Measurements from ENCODE around the gene CHST9. TPM values are rescaled to one million over a fixed set of nuclear protein-coding genes. Genes with fewer than 3 reads are reported as not detected.
"Not testable (repeated sequence)": the region's sequence is repeated elsewhere in the genome, so short reads cannot be mapped to it uniquely, and the experiment has no call there.

CHST9 gene
- total RNA-seq, 1 experiment from 2014 or later, result not detected

DNA sequence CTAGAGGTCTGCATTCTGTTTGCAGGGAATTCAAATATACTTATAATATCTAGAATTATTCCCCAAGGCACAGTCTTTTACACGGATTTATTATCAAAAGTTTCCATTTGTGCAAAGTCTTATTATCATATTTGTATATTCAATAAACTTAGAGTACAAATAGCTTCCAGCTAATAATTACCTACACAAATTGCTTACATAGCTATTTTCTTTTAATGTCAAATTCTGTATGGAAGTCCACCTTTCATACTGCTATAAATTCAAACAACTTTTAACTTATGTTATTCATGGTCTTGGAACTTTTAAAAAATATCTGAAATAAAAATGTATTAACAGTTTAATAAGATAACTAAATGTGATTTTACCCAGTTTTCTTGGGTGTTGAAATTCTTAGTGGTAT, 13.1 kb downstream of the CHST9 start:
- DNase-seq (ENCODE audit: low read depth), result no peak

DNA sequence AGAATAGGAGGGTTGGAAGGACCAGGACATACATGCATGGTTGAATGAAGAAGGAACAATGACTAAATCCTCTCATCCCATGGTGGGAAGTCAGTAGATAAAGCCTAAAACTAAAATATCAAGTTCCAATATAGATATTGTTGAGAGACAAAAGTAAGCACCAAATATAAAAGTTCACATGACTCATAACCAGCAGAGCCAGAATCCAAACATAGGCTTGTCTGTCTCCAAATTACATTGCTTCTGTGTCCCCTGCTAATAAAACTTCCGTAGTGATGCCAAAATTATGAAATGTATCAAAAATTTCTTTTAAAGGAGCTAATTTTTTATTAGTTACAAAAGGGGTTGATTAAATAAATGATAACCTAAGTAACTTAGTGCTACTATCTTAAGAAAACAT, 19.7 kb downstream of the CHST9 start:
- DNase-seq (ENCODE audit: low read depth), result no peak

DNA sequence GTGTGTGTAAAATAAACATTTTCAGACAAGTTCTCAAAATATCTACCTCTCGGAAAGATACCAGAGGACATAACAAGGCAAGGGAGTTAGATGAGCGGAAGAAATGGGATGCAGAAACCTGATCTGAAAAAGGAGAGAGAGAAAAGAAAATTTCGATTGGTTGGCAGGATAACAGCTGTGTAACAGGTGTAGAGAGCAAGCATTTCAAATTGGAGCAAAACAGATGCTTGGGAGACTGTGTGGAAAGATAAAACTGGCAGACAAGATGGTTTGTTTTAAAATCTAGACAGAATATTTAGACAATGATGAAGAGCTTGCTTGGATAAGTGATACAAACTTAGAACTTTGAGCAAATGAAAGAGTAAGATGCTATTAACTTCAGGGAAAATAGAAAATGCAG, 20.2 kb downstream of the CHST9 start:
- no peak for DNase-seq (ENCODE audit: low read depth)

DNA sequence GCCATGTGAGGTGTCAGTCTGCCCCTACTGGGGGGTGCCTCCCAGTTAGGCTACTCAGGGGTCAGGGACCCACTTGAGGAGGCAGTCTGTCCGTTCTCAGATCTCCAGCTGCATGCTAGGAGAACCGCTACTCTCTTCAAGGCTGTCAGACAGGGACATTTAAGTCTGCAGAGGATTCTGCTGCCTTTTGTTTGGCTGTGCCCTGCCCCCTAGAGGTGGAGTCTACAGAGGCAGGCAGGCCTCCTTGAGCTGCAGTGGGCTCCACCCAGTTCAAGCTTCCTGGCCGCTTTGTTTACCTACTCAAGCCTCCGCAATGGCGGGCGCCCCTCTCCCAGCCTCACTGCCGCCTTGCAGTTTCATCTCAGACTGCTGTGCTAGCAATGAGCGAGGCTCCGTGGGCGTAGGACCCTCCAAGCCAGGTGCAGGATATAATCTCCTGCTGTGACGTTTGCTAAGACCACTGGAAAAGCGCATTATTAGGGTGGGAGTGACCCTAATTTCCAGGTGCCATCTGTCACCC, 21.9 kb downstream of the CHST9 start:
- not testable (repeated sequence) for DNase-seq (ENCODE audit: low read depth)

DNA sequence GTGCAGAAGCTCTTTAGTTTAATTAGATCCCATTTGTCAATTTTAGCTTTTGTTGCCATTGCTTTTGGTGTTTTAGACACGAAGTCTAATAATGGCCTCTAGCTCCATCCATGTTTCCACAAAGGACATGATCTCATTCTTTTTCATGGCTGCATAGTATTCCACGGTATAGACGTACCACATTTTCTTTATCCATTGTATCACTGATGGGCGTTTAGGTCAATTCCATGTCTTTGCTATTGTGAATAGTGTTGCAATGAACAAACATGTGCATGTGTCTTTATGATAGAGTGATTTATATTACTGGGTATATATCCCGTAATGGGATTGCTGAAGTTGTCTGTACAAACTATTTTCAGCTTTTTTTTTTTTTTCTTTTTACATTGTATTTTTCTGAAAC, 35.9 kb downstream of the CHST9 start:
- DNase-seq (ENCODE audit: low read depth), result not testable (repeated sequence)

DNA sequence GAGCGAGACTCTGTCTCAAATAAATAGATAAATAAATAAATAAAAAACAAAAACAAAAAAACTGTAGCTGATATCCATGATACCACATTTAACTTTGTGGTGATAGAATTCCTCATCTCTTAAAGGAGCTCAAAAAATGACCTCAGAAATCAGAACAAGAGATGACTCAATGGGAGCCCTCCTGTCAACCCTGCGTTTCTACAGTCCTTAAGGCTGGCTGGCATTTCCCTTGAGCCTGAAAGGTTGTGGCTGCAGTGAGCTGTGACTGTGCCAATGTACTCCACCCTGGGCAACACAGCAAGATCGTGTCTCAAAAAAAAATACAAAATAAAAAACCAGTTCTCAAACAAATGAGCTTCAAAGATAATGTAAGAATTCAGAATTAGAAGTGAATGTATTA, 40.4 kb downstream of the CHST9 start:
- no peak for DNase-seq (ENCODE audit: low read depth)

DNA sequence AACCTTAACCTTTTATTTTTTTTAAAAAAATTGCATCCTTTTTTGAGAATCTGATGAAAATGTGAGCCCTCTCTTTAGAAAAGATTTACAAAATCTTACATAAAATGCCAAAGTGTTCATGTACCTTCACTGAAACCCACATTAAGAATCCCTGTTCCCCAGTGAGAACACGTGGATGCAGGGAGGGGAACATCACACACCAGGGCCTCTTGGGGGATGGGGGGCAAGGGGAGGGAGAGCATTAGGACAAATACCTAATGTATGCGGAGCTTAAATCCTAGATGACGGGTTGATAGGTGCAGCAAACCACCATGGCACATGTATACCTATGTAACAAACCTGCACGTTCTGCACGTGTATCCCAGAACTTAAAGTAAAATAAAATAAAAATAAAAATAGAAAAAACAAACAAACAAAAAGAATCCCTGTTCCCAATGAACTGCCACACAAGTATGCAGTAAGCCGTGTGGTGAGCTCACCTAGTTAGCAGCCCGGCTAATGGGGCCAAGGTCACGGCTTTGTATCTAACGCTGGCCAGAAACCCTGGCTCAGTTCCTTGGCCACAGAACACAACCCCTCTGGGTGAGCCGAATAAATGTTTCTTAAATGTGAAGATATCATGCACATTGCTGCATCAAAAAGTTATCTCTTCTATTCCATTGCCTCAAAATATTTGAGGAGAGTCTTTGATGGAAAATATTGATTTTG, 41.4 kb downstream of the CHST9 start:
- no peak for DNase-seq (ENCODE audit: low read depth)

DNA sequence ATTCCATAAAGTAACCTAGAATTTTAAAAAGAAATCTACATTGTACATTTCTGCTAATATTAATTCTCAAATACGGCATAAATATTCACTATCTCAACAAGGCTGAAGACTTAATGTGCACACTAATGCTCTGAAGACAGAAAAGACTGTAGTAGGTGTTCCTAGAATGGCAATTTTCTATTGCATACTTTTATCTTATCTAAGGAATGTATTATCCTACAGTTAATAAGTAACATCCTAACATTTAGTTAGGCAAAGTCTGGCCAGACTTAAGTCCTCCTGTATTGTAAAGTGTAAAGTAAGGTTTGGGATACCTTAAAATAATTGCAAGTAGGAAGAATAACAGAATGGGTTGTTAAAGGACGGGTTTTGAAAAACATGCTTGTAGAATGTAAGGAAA, 42.2 kb downstream of the CHST9 start:
- DNase-seq (ENCODE audit: low read depth), result no peak

DNA sequence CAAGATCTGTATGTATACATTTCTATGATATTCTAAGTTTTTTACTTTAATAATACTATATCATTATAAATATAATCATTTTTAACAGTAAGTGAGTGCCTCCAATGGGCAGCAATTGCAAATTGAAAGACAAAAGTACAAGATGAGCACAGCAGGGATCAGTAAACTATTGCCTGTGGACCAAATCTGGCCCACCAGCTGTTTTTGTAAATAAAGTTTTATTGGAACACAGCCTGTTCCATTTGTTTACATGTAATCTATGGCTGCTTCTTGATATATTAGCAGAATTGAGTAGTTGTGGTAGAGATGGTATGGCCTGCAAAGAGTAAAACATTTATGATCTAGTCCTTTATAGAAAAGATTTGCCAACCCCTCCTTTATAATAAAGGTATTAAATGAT, 43.2 kb downstream of the CHST9 start:
- no peak for DNase-seq (ENCODE audit: low read depth)

DNA sequence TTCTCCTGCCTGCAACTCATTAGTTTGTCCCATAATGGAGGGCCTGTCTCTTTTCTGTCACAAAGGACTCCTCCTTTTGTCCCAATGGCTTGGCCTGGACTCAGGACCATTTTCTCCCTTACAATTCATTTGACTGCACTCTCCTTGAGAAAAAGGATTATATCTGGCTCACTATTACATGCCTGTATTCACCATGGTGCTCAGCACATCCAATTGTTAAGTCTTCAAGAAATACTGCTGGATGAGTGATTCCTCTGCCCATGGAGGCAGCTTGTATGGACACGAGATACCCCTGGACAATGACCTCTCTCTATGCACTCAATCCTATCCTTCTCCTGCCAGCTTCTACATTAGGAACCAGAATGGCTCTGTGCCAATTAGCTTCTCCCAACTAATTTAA, 47.0 kb downstream of the CHST9 start:
- no peak for DNase-seq (ENCODE audit: low read depth)

DNA sequence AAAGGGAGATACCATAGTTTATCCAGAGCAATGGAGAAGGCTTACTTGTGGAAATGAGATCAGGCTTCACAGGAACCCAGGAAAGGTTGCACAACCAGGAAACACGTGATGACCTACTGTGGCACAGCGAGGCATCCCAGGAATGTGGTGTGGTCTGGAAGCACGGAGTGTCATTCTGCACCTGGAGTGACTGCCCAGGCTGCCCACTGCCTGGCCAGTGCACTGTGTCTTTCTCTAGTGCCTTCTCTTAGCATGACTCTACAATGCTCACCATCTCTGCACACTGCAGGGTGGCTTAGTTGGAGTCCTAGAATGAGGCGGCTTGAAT, 48.9 kb downstream of the CHST9 start:
- DNase-seq (ENCODE audit: low read depth), result peak; percentile 12

DNA sequence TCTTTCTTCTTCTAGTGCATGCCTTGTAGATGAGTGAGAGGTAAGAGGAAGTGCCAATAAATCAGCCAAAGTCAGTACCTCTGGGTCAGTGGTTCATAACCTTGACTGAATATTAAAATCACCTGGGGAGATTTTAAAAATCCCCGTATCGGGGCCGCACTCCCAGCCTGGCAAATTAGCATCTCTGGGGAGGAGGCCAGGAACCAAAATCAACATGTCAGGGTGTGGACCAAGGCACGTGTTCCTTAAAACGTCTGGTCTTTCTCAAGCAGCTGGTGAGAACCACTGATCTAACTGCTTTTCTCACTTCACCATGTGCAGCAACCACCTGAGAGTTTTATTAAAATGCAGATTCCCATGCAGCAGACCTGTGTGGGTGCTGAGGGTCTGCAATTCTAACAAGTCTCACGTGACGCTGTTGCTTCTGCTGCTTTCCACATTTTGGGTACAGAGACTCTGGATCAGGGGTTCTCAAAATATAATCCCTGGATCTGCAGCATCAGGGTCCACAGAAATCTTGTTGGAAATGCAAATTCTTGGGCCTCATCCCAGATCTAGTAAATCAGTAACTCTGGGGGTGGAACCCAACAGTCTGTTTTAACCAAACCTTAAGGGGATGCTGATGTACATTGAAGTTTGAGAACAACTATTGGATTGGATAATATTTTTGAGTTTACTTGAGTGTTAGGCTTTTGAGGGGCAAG, 49.5 kb downstream of the CHST9 start:
- DNase-seq (ENCODE audit: low read depth), result no peak

DNA sequence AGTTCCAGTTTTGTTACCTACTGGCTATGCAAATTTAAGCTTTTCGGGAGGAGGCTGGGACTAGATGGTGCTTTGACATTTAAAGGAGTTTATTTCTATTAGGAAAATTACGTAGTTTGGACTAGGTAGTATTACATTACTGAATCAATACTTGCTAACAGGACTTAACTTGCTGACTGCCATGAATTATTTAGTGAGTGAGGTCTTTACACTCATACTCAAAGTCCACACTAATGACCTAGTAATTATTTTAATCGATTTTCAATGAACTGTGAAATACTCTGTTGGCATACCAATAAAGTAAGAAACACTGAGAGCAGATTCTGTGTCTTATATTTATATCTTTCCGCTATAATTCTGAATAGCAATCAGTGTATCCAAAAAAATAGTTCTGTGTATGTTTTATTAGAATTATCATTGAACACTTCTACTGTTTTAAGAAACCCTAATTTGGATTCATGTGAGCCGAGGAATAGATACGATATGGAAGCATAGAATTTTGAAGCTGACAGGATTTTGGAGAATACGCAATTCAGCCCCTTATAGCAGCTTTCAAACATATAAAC, 55.0 kb downstream of the CHST9 start:
- DNase-seq (ENCODE audit: low read depth), result no peak

DNA sequence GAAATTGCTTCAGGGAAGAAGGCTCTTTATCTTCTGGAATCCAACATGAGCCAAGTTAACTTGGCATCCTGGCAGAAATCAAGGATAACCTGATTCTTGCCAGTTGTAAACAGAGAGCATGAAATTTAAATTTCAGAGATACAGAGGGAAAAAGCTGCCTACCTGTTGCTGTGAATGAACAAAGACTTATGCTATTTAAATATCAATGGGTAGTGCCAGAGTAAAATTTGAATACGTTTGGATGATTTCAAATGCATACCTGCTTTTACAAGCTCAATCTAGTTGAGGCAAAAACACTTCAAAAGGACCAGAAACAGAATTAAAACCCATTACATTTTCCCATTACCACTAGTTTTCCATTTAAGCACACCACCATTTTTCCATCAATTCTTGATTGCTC, 60.9 kb downstream of the CHST9 start:
- no peak for DNase-seq (ENCODE audit: low read depth)

DNA sequence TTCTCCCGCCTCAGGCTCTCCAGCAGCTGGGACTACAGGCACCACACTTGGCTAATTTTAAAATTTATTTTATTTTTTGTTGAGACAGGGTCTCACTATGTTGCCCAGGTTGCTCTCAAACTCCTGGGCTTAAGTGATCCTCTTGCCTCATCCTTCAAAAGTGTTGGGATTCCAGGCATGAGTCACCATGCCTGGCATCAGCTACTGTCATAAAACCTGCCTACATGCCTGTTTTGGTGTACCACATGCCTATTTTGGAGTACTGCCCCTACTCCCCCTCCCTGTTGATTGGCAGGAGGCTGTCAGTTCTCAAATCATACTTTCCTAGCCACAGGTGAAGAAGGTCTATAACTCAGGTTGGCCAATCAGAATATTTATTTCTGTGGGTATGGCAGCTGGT, 64.0 kb downstream of the CHST9 start:
- no peak for DNase-seq (ENCODE audit: low read depth)

DNA sequence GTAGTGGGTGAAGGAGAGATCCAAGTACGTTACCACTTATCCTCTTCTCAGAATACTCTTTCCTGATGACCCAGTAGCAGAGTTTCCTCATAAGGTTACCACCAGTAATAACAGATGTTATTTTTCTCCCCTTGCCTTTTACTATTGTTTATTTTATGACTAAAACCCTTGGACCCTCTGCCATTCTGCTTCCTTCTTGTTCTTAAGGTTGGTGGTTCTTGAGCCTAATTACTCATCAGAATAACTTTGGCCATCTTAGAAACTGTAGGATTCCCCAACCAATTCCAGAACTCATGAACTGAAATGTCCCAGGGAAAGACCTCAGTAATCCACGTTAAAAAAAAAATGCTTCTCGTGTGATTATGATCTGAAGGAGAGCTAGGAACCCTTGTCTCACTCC, 64.9 kb downstream of the CHST9 start:
- DNase-seq (ENCODE audit: low read depth), result no peak

DNA sequence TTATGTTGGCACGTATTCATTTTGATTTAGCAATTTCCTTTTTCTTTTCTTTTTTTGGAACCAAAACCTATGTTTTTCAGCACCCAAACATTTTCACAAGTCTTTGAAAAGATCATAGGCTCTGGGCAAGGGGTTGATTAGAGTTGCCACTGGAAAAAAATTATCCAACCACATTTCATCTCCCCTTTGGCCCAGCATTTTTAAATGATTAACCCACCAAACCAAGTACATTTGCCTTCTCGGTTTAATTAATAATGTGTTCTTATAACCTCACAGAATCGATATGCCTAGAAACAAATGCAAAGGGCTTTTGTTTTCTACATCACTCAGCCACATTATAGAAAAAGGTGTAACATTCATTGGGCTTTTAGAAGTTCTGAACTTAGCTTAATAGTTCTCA, 66.1 kb downstream of the CHST9 start:
- no peak for DNase-seq (ENCODE audit: low read depth)

DNA sequence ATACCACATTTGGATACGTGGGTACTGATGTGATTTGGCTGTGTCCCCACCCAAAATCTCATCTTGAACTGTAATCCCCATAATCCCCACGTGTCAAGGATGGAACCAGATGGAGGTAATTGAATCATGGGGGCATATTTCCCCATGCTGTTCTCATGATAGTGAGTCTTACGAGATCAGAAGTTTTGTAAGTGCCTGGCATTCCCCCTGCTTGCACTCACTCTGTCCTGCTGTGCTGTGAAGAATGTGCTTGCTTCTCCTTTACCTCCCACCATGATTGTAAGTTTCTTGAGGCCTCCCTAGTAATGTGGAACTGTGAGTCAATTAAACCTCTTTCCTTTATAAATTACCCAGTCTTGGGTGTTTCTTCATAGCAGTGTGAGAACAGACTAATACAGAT, 70.3 kb downstream of the CHST9 start:
- no peak for DNase-seq (ENCODE audit: low read depth)

DNA sequence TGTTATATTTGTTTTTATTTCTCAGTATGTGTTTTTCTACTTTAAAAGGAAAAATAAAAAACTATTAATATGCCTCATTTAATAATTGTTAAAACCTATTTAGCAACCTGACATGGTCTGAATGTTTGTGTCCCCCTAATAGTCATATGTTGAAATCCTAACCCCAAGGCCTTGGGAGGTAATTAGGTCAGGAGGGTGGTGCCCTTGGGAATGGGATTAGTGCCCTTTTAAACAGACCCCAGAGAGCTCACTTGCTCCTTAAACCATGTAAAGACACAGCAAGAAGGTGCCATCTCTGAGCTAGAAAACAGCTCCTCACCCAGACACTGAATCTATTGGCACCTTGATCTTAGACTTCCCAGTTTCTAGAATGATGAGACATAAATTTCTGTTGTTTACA, 71.8 kb downstream of the CHST9 start:
- no peak for DNase-seq (ENCODE audit: low read depth)

DNA sequence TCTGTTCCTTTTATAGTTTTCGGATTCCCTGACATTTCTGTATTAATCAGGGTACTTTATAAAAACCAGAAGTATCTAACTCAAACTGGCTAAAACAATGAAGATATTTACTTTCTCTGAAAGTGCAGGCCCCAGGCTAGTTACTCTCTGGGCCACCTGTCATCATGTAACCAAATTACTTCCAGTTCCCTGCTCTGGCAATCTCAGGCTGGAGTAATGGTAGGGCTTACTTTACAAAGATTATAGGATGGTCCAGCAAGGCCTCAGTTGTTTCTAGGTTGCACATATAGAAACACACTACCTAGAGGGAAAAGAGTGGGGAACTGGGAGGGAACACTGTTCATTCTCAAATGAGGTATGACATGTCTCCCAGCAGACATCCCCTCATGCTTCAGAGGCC, 74.8 kb downstream of the CHST9 start:
- no peak for DNase-seq (ENCODE audit: low read depth)

DNA sequence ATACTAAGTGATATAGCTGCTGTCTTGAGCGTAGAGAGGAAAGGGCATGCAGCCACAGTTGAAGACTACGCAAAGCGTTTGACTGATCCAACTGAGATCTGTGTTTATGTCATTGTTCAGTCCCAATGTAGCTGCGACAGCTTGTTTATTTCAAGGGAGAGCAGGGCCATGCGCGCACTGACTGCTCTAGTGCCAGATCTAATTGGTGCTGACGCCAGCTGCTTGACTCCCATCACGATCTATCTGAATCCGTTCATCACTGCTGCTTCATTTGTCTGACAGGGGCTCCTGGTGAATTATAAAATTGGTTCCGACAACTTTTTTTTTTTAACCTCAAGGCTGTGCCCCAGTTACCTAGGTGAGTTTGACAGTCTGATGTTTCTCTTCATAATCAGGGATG, 75.7 kb downstream of the CHST9 start:
- DNase-seq (ENCODE audit: low read depth), result no peak

DNA sequence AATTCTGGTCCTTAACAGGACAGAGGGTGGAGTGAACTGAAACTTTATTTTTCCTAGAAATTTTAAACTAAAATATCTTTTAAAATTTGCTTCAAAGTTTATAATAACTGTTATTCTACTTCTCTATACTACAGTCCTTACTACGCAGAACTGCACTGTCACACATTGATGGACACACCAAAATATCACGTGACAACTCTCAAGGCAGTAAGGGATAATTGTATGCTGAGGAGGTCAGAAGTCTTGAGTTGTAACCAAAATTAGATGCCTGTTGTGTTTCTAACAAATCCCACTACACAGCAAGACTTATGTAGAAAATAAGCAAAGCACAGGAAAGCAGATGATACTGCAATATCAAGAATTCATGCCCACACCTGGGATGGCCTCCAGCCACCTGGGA, 76.3 kb downstream of the CHST9 start:
- DNase-seq (ENCODE audit: low read depth), result no peak

DNA sequence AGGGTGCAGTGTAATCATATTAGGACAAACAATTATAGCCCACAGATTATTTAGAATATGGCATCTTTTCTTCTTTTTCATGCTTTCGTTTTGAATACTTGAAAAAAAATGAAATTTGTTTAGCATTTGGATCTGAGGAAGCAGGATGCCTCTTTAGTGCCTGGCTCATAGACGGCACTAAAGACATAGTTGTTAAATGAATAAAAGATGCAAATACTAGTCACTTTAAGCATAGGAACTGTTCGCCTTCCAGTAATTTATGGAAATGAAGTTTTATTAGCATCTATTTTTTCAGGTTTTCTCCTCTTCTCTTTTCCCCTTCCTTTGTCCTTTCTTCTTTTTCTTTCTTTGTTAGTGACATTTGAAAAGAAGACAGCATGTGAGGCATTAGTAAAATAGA, 80.4 kb downstream of the CHST9 start:
- DNase-seq (ENCODE audit: low read depth), result no peak

Data from RPMI7951 (cell line).